GM23338 (cell line): Measurements from ENCODE around the gene VILL.

Experiments used
- CREB1 ChIP-seq: fragments of 250-450 bp; sonication (Bioruptor Pico); IDR thresholded peaks from 2 replicates; pipeline ENCODE4 v1.5.0; 2020; ENCODE audit warnings: low read depth, mild to moderate bottlenecking, moderate library complexity
- CTCF ChIP-seq, 2 experiments: fragments of 200-600 bp in 1 of 2; sonication (generic) in 1 of 2; conservative IDR thresholded peaks; 2 replicates each; pipeline versions ENCODE4 v1.5.1 to v1.6.1; 2016 to 2017; ENCODE audit warnings: antibody characterized with exemption in 2 of 2, low read depth in 2 of 2, mild to moderate bottlenecking in 2 of 2, moderate library complexity in 1 of 2
- EZH2 ChIP-seq: fragments of 200-600 bp; sonication (generic); IDR thresholded peaks from one replicate; pipeline ENCODE4 v1.8.0; 2017; ENCODE audit warnings: antibody characterized with exemption, mild to moderate bottlenecking, low read depth; ENCODE audit not compliant: unreplicated experiment
- JUNB ChIP-seq: IDR thresholded peaks from one replicate; pipeline ENCODE4 v1.6.1; 2016; ENCODE audit warnings: antibody characterized with exemption; ENCODE audit not compliant: unreplicated experiment
- NANOG ChIP-seq: IDR thresholded peaks from 2 replicates; pipeline ENCODE4 v1.6.1; 2016; ENCODE audit warnings: antibody characterized with exemption, borderline replicate concordance
- POLR2AphosphoS5 ChIP-seq: IDR thresholded peaks from 2 replicates; pipeline ENCODE4 v1.6.1; 2016; ENCODE audit warnings: antibody characterized with exemption, low read depth
- REST ChIP-seq: IDR thresholded peaks from one replicate; pipeline ENCODE4 v1.6.1; 2018; ENCODE audit warnings: antibody characterized with exemption; ENCODE audit not compliant: unreplicated experiment
- STAT1 ChIP-seq: IDR thresholded peaks from one replicate; pipeline ENCODE4 v1.6.1; 2016; ENCODE audit warnings: antibody characterized with exemption; ENCODE audit not compliant: unreplicated experiment

GRCh38 chr3:38028621-38029361, 38.2 kb downstream of the VILL start:
- no peak for TF ChIP-seq CTCF (conservative IDR thresholded peaks at IDR 0.05; ENCODE audit: low read depth in 2 of 2)
- peak; percentile 39 for TF ChIP-seq EZH2
- no peak for TF ChIP-seq REST
- TF ChIP-seq POLR2AphosphoS5 = no peak
- TF ChIP-seq JUNB = no peak
- no peak for TF ChIP-seq NANOG
- no peak for TF ChIP-seq CREB1 (CRISPR knock-in tag)
- no peak for TF ChIP-seq STAT1
